ENCODE data around the gene PDCD11.

The PDCD11 gene

GRCh38 chr10:103449208-103450144 lies 53.0 kb downstream of the PDCD11 start:
- DNase-seq (ENCODE audit: low read depth, low spot score), result no peak

- no peak for DNase-seq (ENCODE audit: low read depth, low spot score)
Observed at GRCh38 chr10:103450201-103450695, 53.8 kb downstream of the PDCD11 start.

GRCh38 chr10:103451091-103451813 lies 54.8 kb downstream of the PDCD11 start:
- DNase-seq (ENCODE audit: low read depth, low spot score), result no peak

GRCh38 chr10:103451831-103452505 lies 55.5 kb downstream of the PDCD11 start, which contains the start of gene CALHM2:
TSS of gene CALHM2 (minus strand) at chr10:103452370. CDS start at chr10:103449941, 2,429 bp downstream.
- no peak for DNase-seq (ENCODE audit: low read depth, low spot score)

GRCh38 chr10:103452506-103453230 lies 56.2 kb downstream of the PDCD11 start:
- DNase-seq (ENCODE audit: low read depth, low spot score), result no peak

- DNase-seq (ENCODE audit: low read depth, low spot score), result no peak
Observed at GRCh38 chr10:103454026-103454425, 57.6 kb downstream of the PDCD11 start.

- DNase-seq (ENCODE audit: low read depth, low spot score), result no peak
Observed at GRCh38 chr10:103455235-103455634, 58.8 kb downstream of the PDCD11 start.

- no peak for DNase-seq (ENCODE audit: low read depth, low spot score)
Observed at GRCh38 chr10:103456074-103456660, 59.7 kb downstream of the PDCD11 start.

GRCh38 chr10:103457176-103457712 lies 60.8 kb downstream of the PDCD11 start:
- DNase-seq (ENCODE audit: low read depth, low spot score), result no peak

GRCh38 chr10:103457896-103458583 lies 61.6 kb downstream of the PDCD11 start:
- DNase-seq (ENCODE audit: low read depth, low spot score), result no peak

- no peak for DNase-seq (ENCODE audit: low read depth, low spot score)
Observed at GRCh38 chr10:103458720-103459119, 62.3 kb downstream of the PDCD11 start, which contains the start of gene CALHM1. TSS of gene CALHM1 (minus strand) at chr10:103458900. CDS start at chr10:103458751, 149 bp downstream.

- DNase-seq (ENCODE audit: low read depth, low spot score), result no peak
Observed at GRCh38 chr10:103459615-103460014, 63.2 kb downstream of the PDCD11 start.

- DNase-seq (ENCODE audit: low read depth, low spot score), result no peak
Observed at GRCh38 chr10:103463499-103463898, 67.1 kb downstream of the PDCD11 start.

- DNase-seq (ENCODE audit: low read depth, low spot score), result no peak
Observed at GRCh38 chr10:103465411-103466179, 69.2 kb downstream of the PDCD11 start.

- DNase-seq (ENCODE audit: low read depth, low spot score), result no peak
Observed at GRCh38 chr10:103466734-103467133, 70.3 kb downstream of the PDCD11 start.

- no peak for DNase-seq (ENCODE audit: low read depth, low spot score)
Observed at GRCh38 chr10:103467406-103467805, 71.0 kb downstream of the PDCD11 start.

- DNase-seq (ENCODE audit: low read depth, low spot score), result no peak
Observed at GRCh38 chr10:103469201-103469600, 72.8 kb downstream of the PDCD11 start.

- no peak for DNase-seq (ENCODE audit: low read depth, low spot score)
Observed at GRCh38 chr10:103470761-103471653, 74.6 kb downstream of the PDCD11 start.

Data from brain pericyte (primary cell).